Fibroblast of skin of scalp (primary cell): ENCODE measurements around the gene CD59.
"Not testable (repeated sequence)": the region's sequence is repeated elsewhere in the genome, so short reads cannot be mapped to it uniquely, and the experiment has no call there.

Experiments used
- DNase-seq: peaks from one replicate; pipeline ENCODE4 v3.0.0-alpha.2; 2013

Gene CD59

GRCh38 chr11:33713151-33713855 is 22.9 kb downstream of the CD59 start:
- no peak for DNase-seq

- no peak for DNase-seq
These were observed 23.8 kb downstream of the CD59 start for GRCh38 chr11:33712436-33712835.

- no peak for DNase-seq
These were observed 26.8 kb downstream of the CD59 start for GRCh38 chr11:33709466-33709865.

- DNase-seq = no peak
These were observed 27.2 kb downstream of the CD59 start for GRCh38 chr11:33708985-33709384.

GRCh38 chr11:33707831-33708230 is 28.4 kb downstream of the CD59 start:
- not testable (repeated sequence) for DNase-seq

- DNase-seq = no peak
These were observed 29.3 kb downstream of the CD59 start for GRCh38 chr11:33706966-33707365.

- no peak for DNase-seq
These were observed 29.7 kb downstream of the CD59 start for GRCh38 chr11:33706546-33706945.

GRCh38 chr11:33704240-33705002 is 31.8 kb downstream of the CD59 start:
- DNase-seq = no peak

- no peak for DNase-seq
These were observed 32.4 kb downstream of the CD59 start for GRCh38 chr11:33703788-33704187.

- DNase-seq = no peak
These were observed 33.0 kb downstream of the CD59 start for GRCh38 chr11:33703234-33703633.

GRCh38 chr11:33701302-33702230 is 34.7 kb downstream of the CD59 start:
- DNase-seq = peak; percentile 60

- DNase-seq = peak; percentile 97
These were observed 35.5 kb downstream of the CD59 start, which contains the start of gene C11orf91 for GRCh38 chr11:33700502-33701271. C11orf91 (minus strand) TSS chr11:33700826; CDS start chr11:33700740, 86 bp downstream.

- no peak for DNase-seq
These were observed 36.1 kb downstream of the CD59 start for GRCh38 chr11:33700063-33700501.

- no peak for DNase-seq
These were observed 36.6 kb downstream of the CD59 start for GRCh38 chr11:33699515-33700062.

GRCh38 chr11:33698921-33699320 is 37.3 kb downstream of the CD59 start:
- DNase-seq = no peak

GRCh38 chr11:33697997-33698396 is 38.2 kb downstream of the CD59 start:
- no peak for DNase-seq

GRCh38 chr11:33696931-33697638 is 39.1 kb downstream of the CD59 start:
- no peak for DNase-seq

- no peak for DNase-seq
These were observed 39.8 kb downstream of the CD59 start for GRCh38 chr11:33696411-33696810.

GRCh38 chr11:33695051-33695566 is 41.1 kb downstream of the CD59 start:
- DNase-seq = no peak

- no peak for DNase-seq
These were observed 41.7 kb downstream of the CD59 start for GRCh38 chr11:33694346-33695050.
